Activated naive CD4-positive, alpha-beta T cell treated with anti-CD3 and anti-CD28 coated beads, Interleukin-2, amount 50 U/mL, for 24 hours (primary cell): ENCODE measurements around the gene OR4N5.

ENCODE experiments used
- H3K27ac Mint-ChIP-seq: one replicate; pipeline ENCODE4 v1.8.0; 2021; ENCODE audit warnings: mild to moderate bottlenecking, mixed read lengths
- H3K27me3 Mint-ChIP-seq: one replicate; pipeline ENCODE4 v1.8.0; 2021; ENCODE audit warnings: mixed read lengths
- H3K36me3 Mint-ChIP-seq: one replicate; pipeline ENCODE4 v1.8.0; 2021; ENCODE audit warnings: mixed read lengths
- H3K4me1 Mint-ChIP-seq: one replicate; pipeline ENCODE4 v1.8.0; 2021; ENCODE audit warnings: mixed read lengths
- H3K4me3 Mint-ChIP-seq: one replicate; pipeline ENCODE4 v1.8.0; 2021; ENCODE audit warnings: mild to moderate bottlenecking, mixed read lengths
- H3K9me3 Mint-ChIP-seq: one replicate; pipeline ENCODE4 v1.8.0; 2021; ENCODE audit warnings: mixed read lengths

Gene OR4N5

DNA sequence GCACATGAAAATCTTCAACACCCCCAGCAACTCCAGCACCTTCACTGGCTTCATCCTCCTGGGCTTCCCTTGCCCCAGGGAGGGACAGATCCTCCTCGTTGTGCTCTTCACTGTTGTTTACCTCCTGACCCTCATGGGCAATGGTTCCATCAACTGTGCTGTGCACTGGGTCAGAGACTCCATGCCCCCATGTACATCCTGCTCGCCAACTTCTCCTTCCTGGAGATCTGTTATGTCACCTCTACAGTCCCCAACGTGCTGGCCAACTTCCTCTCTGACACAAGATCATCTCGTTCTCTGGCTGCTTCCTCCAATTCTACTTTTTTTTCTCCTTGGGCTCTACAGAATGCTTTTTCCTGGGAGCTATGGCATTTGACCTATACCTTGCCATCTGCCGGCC lies 40.6 kb downstream of the OR4N5 start:
- no peaks in the 10 kb centered on the region for H3K9me3 Mint-ChIP-seq
- peaks cover 4% of the 10 kb centered on the region for H3K27me3 Mint-ChIP-seq
- no peak overlapping the region for H3K27ac Mint-ChIP-seq
- H3K4me1 Mint-ChIP-seq: no peaks in the 10 kb centered on the region
- no peak overlapping the region for H3K4me3 Mint-ChIP-seq
- H3K36me3 Mint-ChIP-seq: no peaks in the 10 kb centered on the region

DNA sequence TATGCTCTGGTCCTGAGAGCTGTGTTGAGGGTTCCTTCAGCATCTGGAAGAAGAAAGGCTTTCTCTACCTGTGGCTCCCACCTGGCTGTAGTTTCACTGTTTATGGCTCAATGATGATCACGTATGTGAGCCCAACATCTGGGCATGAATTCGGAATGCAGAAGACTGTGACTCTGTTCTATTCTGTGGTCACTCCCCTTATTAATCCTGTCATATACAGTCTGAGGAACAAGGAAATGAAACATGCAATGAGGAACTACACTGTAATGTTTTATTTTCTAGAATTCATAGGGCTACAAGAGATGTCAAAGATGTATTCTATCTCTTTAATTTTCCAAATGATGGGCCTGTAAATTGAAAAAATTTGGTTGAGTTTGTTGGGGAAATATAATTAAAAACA lies 41.3 kb downstream of the OR4N5 start:
- H3K9me3 Mint-ChIP-seq: no peaks in the 10 kb centered on the region
- H3K36me3 Mint-ChIP-seq: no peaks in the 10 kb centered on the region
- no peak overlapping the region for H3K4me3 Mint-ChIP-seq
- no peak overlapping the region for H3K27ac Mint-ChIP-seq
- H3K27me3 Mint-ChIP-seq: peaks cover 4% of the 10 kb centered on the region
- no peaks in the 10 kb centered on the region for H3K4me1 Mint-ChIP-seq

DNA sequence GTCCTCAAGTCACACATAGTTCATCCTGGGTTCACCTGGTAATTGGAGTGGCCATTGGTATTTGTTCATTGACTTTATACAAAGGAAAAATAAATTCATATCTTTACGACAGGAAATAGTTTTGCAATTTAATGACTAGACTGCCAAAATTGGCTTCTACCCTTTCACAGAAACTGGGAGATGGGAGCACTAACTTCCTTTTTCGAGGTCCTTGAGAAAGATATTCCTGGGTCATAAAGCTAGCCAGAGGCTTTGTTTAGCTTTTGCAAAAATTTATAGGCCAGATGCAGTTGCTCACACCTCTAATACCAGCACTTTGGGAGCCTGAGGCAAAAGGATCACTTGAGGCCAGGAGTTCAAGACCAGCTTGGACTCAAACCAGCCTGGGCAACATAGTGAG lies 41.9 kb downstream of the OR4N5 start:
- Mint-ChIP-seq H3K36me3 (no peaks in the 10 kb centered on the region), H3K27me3 (peaks cover 5% of the 10 kb centered on the region), H3K4me1 (no peaks in the 10 kb centered on the region), H3K4me3 (no peak overlapping the region), H3K27ac (no peak overlapping the region), H3K9me3 (no peaks in the 10 kb centered on the region)

DNA sequence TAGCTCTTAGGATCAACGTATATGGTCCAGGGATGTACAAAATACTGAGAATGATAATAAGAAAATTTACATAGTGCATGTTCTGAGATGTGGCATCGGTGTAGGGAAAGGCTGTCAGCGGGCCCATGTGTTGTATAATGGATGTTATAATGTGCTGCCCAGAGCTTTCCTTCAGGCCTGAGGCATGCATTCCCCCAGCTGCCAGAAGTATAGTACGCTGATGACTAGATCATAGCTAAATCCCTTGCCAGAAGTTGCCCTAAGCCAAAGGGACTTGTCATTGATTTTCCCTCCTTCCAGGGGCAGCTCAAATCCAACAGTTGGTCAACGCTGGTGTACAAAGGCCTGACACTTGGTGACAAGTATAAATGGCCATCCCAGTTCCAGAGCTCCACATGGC lies 45.6 kb downstream of the OR4N5 start:
- Mint-ChIP-seq H3K27me3 (peaks cover 6% of the 10 kb centered on the region), H3K4me3 (no peak overlapping the region), H3K27ac (no peak overlapping the region), H3K36me3 (no peaks in the 10 kb centered on the region), H3K4me1 (no peaks in the 10 kb centered on the region), H3K9me3 (no peaks in the 10 kb centered on the region)

DNA sequence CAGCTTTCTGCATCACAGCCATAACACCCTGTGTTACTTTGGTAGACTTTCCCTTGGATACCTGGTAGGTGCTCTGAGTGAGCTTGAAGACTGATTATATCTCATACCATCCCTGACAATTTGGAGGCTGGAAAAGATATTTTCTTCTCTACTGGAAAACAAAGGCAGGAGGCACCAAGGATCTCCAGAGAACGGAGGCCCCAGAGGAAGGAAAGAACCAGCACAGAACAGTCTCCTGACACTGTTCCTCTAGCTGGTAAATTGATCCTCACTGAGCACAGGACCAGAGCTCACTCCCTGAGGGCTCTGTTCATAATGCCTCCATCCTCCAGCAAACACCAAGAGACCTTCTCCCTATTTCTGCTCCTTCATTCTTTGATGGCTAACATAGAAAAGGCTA lies 52.0 kb downstream of the OR4N5 start, which contains the start of gene OR11G2:
Gene OR11G2 (plus strand): TSS at position 301 of the 400 bp plus-strand sequence. CDS start 6,542 bp downstream, outside the sequence.
- Mint-ChIP-seq H3K27ac (no peak within 1 kb of the TSS), H3K4me3 (no peak within 1 kb of the TSS), H3K36me3 (no peaks in the 10 kb centered on the region), H3K4me1 (no peaks in the 10 kb centered on the region), H3K27me3 (peaks cover 9% of the 10 kb centered on the region), H3K9me3 (no peaks in the 10 kb centered on the region)

DNA sequence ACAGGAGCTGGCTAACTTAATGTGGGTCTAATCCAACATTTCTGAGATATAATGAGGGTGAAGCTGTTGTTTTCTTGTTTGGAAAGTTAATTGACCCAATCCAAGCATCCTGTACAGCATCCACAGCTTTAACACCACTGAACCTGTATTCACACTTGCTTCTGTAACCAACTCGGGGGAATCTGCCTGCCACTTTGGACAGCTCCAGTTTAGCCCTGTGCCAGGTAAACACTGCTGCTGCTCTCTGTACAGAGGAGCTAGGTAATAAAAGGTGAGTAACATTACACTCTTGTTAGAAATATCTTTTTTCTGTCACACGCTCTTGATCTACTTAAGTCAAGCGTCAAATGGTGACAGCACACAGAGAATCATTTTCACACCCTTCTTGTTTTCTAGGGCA lies 52.8 kb downstream of the OR4N5 start:
- Mint-ChIP-seq H3K4me1 (no peaks in the 10 kb centered on the region), H3K36me3 (no peaks in the 10 kb centered on the region), H3K27me3 (peaks cover 8% of the 10 kb centered on the region), H3K4me3 (no peak overlapping the region), H3K27ac (no peak overlapping the region), H3K9me3 (no peaks in the 10 kb centered on the region)

DNA sequence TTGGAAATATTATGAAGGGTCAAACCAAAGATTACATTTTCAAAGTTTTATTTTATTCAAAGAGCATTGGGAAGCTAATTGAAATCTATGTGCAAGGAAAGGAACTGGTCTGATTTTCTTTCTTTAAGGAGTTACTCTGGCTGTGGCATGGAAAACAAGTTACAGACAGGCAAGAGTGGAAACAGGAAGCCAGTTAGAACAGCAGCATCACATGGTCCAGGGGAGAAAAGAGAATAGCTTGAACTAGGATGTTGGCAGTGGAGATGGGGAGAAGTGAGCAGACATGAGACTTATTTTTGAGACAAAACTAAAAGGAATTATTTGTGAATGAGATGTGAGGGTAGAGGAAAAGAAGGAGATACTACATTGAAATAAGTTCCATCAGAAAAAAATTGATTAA lies 55.5 kb downstream of the OR4N5 start:
- H3K9me3 Mint-ChIP-seq: no peaks in the 10 kb centered on the region
- H3K36me3 Mint-ChIP-seq: no peaks in the 10 kb centered on the region
- peaks cover 12% of the 10 kb centered on the region for H3K27me3 Mint-ChIP-seq
- no peak overlapping the region for H3K27ac Mint-ChIP-seq
- no peaks in the 10 kb centered on the region for H3K4me1 Mint-ChIP-seq
- no peak overlapping the region for H3K4me3 Mint-ChIP-seq
